ENCODE measurements around the gene CCL21.
A peak's percentile ranks its signal among the peaks of the same experiment; 100 is the strongest.
"Not testable (repeated sequence)": the region's sequence is repeated elsewhere in the genome, so short reads cannot be mapped to it uniquely, and the experiment has no call there.

Gene CCL21

DNA sequence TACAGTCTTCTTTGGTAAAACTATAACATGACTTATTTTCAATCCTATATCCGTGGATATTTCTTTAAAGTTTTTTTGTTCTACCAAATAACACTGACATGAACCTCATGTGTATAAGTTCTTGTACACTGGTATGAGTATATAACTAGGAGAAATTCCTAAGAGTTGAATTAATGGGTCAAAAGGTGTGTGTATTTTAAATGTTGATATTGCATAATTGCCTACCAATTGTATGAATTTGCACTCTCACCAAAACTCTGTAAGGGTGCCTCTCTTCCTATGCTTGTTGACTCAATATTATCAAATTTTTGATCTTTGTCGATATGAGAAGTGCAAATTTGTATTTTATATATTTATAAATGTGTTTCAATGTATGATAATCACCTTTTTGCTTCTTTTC is 22.9 kb upstream of the CCL21 start:
- Histone ChIP-seq H3K27me3 (no peaks in the 10 kb centered on the region), H3K9ac (no peak overlapping the region), H4K20me1 (no peaks in the 10 kb centered on the region), H3K4me1 (no peaks in the 10 kb centered on the region), H3K9me3 (no peaks in the 10 kb centered on the region), H3K36me3 (no peaks in the 10 kb centered on the region), H3K4me2 (no peak overlapping the region), H3K4me3 (no peak overlapping the region), H3K27ac (no peak overlapping the region)
- TF ChIP-seq Cebpa-rat (IDR thresholded peaks at IDR 0.05), result no peak

DNA sequence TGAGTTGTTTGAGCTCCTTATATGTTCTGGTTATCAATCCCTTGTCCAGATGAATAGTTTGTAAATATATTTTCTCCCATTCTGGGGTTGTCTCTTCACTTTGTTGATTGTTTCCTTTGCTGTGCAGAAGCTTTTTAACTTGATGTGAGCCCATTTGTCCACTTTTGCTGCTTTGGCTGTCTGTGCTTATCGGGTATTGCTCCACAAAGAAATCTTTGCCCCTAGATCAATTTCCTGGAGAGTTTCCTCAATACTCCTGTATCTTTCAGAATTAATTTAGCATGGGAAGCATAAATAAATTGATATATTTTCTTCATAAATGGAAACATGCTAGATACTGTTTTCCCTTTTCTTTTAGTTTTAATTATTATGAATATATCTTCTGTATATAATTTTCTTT is 22.5 kb upstream of the CCL21 start:
- no peak overlapping the region for H3K9ac ChIP-seq
- H3K4me2 ChIP-seq, result no peak overlapping the region
- no peak overlapping the region for H3K4me3 ChIP-seq
- no peak overlapping the region for H3K27ac ChIP-seq
- no peaks in the 10 kb centered on the region for H3K36me3 ChIP-seq
- H4K20me1 ChIP-seq, result no peaks in the 10 kb centered on the region
- no peak for TF ChIP-seq Cebpa-rat (IDR thresholded peaks at IDR 0.05)
- no peaks in the 10 kb centered on the region for H3K9me3 ChIP-seq
- no peaks in the 10 kb centered on the region for H3K4me1 ChIP-seq
- H3K27me3 ChIP-seq, result no peaks in the 10 kb centered on the region

DNA sequence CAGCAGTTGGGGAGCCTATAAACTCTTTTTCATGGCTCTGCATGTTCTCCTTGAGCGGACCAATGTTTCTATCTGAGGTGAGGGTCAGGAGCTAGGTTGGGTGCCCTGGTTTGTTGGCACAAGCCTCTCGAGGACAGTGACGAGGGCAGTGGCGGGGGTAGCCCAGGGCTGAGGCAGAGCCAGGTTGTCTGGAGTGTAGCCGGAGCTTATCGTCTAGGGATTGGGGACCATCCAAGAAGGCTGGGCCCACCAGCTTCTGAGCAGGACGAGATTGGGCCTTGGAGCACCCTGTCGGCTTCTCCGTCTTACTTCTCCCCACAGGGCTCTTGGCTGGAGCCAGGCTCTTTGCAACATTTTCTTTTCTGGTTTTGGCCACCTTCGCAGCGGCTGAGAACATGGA is 13.2 kb upstream of the CCL21 start:
- Histone ChIP-seq H3K9me3 (no peaks in the 10 kb centered on the region), H4K20me1 (no peaks in the 10 kb centered on the region), H3K27ac (no peak overlapping the region), H3K36me3 (no peaks in the 10 kb centered on the region), H3K4me3 (no peak overlapping the region), H3K4me2 (no peak overlapping the region), H3K27me3 (no peaks in the 10 kb centered on the region), H3K4me1 (peaks cover 2% of the 10 kb centered on the region), H3K9ac (no peak overlapping the region)
- TF ChIP-seq Cebpa-rat (IDR thresholded peaks at IDR 0.05), result no peak

DNA sequence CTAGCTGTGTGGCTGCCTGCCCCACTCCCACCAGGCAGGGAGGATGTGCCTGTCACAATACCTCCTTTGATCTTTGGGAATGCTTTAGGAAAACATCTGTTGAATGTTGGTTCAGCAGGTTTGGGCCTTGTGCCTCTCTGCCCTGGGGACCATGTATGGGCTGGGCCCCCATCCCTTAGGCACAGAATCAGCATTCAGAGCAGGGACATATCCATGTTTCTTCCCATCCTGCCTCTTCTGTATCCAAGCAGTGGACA is 9.8 kb upstream of the CCL21 start:
- not testable (repeated sequence) for H3K4me1 ChIP-seq, H4K20me1 ChIP-seq, H3K9ac ChIP-seq, H3K27me3 ChIP-seq, H3K4me3 ChIP-seq, H3K36me3 ChIP-seq, H3K9me3 ChIP-seq, H3K27ac ChIP-seq, H3K4me2 ChIP-seq

DNA sequence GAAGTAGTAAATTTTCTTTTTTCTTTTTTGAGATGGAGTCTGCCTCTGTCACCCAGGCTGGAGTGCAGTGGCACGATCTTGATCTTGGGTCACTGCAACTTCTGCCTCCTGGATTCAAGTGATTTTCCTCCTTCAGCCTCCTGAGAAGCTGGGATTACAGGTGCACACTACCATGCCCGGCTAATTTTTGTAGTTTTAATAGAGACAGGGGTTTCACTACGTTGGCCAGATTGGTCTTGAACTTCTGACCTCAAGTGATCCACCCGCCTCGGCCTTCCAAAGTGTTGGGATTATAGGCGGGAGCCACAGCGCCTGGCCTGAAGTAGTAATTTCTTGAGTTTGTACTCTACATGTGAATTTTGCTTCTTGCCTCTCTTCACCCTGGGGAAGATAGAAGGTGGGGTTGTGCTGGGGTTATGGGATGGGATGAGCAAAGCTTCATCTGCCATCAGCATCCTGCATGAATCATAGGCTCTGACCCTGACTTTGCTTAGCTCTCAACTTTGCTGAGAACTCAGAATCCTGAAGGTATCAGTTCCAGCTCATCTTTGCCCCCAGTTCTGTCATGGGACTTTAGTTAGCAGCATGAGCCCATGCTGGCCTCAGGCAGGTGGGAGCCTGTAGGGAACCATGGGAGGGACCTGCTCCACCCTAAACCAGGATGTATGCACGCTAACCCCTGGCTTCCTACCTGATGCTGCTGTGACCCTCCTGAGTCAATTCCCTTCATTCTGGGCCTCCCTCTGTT is 9.3 kb upstream of the CCL21 start:
- Histone ChIP-seq H3K9me3 (no peaks in the 10 kb centered on the region), H4K20me1 (no peaks in the 10 kb centered on the region), H3K4me1 (peaks cover 7% of the 10 kb centered on the region), H3K4me2 (no peak overlapping the region), H3K36me3 (no peaks in the 10 kb centered on the region), H3K27ac (no peak overlapping the region), H3K9ac (no peak overlapping the region), H3K27me3 (no peaks in the 10 kb centered on the region), H3K4me3 (no peak overlapping the region)
- TF ChIP-seq Cebpa-rat (IDR thresholded peaks at IDR 0.05), result no peak

DNA sequence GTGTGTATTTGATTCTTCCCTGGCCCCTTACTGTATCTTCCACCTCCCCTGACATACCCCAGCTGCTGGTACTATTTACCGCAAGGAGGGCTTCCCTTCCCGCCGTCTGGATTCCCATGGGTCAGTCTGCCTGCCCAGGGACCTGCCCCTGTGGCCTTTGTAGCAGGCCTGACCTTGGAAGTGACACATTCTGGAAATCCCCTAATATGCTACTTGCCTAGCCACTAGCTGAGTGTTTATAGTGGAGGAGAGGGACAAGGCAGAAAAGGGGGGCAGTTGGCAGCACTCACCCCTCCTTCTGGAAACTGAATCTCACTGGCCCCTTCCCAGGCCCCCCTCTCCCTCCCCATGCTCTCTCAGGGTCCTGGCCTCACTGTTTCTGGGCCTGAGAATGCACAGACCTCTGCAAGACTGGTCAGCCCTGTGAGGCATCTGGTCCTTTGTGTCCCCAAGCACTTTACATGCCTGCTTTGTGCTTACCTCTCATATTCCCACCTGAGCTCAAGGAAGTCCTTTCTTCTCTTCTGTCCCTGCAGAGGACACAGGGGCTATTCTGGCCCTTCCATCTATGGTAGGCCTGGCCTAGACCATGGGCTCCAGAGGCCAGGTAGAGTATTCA is 8.2 kb upstream of the CCL21 start:
- Histone ChIP-seq H3K9me3 (no peaks in the 10 kb centered on the region), H4K20me1 (no peaks in the 10 kb centered on the region), H3K9ac (no peak overlapping the region), H3K4me1 (peaks cover 7% of the 10 kb centered on the region), H3K27me3 (no peaks in the 10 kb centered on the region), H3K4me2 (0 out of 2 replicates have a peak overlapping the region, but pooled peaks have one; percentile 30), H3K36me3 (no peaks in the 10 kb centered on the region), H3K4me3 (no peak overlapping the region), H3K27ac (no peak overlapping the region)
- no peak for TF ChIP-seq Cebpa-rat (IDR thresholded peaks at IDR 0.05)

DNA sequence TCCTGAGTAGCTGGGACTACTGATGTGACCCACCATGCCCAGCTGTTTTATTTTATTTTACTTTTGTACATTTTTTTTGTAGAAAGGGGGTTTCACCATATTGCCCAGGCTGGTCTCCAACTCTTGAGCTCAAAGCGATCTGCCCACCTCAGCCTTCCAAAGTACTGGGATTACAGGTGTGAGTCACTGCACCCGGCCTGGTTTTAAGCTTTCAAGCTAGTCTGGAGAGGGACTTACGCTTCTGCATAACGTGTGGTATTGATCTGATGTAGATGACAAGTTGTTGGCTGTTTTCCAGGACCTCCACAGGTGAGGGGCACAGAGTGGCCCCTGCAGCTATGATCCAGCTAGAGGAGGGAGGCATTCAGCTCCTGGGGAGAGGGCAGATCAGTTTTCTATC is 6.8 kb upstream of the CCL21 start:
- TF ChIP-seq Cebpa-rat (IDR thresholded peaks at IDR 0.05), result no peak
- no peaks in the 10 kb centered on the region for H3K9me3 ChIP-seq
- no peaks in the 10 kb centered on the region for H3K36me3 ChIP-seq
- H3K27ac ChIP-seq, result no peak overlapping the region
- H3K4me3 ChIP-seq, result no peak overlapping the region
- H3K27me3 ChIP-seq, result no peaks in the 10 kb centered on the region
- H3K9ac ChIP-seq, result no peak overlapping the region
- H3K4me2 ChIP-seq, result no peak overlapping the region
- H3K4me1 ChIP-seq, result peaks cover 7% of the 10 kb centered on the region
- H4K20me1 ChIP-seq, result no peaks in the 10 kb centered on the region

DNA sequence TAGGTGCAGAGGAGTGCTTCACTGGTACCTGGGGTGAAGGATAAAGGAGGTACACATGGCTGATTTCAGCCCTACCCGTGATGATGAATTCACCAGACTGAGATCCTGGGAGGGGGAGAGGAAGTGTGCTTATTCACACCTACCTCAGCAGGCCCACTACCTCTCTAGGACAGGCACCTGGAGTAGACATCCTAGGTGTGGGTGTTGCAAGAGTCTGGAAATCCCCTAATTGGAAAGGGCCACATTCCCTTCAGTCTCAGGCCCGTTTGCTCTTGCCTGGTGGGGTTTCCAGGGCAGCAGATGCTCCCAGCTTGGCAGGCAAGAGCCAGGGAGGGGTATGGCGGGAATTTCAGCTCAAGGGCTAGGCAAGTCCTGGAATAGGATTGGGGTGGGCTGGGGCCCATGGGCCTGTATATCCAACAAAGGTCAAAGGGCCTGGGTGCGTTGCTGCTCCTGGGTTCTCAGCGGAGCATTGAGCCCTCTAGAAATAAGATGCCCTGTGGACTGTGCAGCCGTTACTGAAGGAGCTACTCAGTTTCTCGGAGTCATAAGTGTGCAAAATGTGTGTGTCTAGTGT is 5.8 kb upstream of the CCL21 start:
- no peak overlapping the region for H3K9ac ChIP-seq
- H3K27me3 ChIP-seq, result no peaks in the 10 kb centered on the region
- no peak for TF ChIP-seq Cebpa-rat (IDR thresholded peaks at IDR 0.05)
- H3K36me3 ChIP-seq, result no peaks in the 10 kb centered on the region
- H3K27ac ChIP-seq, result no peak overlapping the region
- no peaks in the 10 kb centered on the region for H4K20me1 ChIP-seq
- H3K9me3 ChIP-seq, result no peaks in the 10 kb centered on the region
- H3K4me1 ChIP-seq, result peaks cover 7% of the 10 kb centered on the region
- H3K4me2 ChIP-seq, result no peak overlapping the region
- no peak overlapping the region for H3K4me3 ChIP-seq

DNA sequence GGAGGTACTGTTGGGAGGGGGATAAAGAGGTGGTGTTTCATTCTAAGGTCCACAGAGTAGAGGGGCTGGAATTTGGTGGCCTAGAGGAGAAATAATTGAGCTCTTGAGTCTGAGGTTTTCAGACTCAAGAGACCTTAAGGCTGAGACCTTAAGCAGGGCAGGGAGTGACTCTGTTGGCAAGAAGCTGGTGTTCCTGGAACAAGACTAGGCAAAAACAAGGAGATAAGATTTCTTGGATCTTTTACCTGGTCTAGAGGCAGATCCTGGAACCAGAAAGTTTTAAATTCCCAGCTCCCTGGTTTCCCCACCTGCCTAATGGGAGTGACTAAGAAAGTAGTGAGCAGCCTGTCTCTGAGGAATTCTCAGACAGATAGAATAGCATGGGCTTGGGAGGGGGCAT is 4.1 kb upstream of the CCL21 start:
- TF ChIP-seq Cebpa-rat (IDR thresholded peaks at IDR 0.05), result no peak
- H3K9ac ChIP-seq, result no peak overlapping the region

DNA sequence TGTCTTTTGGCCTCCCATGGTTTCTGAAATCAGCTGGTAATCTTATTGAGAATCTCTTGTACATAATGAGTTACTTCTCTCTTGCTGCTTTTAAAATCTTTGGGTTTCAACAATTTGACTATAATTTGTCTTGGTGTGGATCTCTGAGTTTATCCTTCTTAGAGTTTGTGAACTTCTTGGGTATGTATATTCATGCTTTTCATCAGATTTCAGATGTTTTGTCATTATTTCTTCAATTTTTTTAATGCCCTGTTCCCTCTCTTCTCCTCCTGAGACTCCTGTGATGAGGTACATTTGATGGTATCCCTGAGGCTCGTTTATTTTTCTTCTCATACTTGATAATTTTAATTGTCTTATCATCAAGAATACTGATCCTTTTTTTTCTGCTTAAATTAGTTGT is 2.2 kb upstream of the CCL21 start:
- no peak overlapping the region for H3K27ac ChIP-seq
- H3K27me3 ChIP-seq, result no peaks in the 10 kb centered on the region
- H3K9me3 ChIP-seq, result no peaks in the 10 kb centered on the region
- TF ChIP-seq Cebpa-rat (IDR thresholded peaks at IDR 0.05), result no peak
- no peak overlapping the region for H3K4me2 ChIP-seq
- peaks cover 5% of the 10 kb centered on the region; the same call in 1 of the 2 replicates for H3K4me1 ChIP-seq
- H3K36me3 ChIP-seq, result no peaks in the 10 kb centered on the region
- H3K9ac ChIP-seq, result no peak overlapping the region
- no peak overlapping the region for H3K4me3 ChIP-seq
- no peaks in the 10 kb centered on the region for H4K20me1 ChIP-seq

More for the DNA sequence above, 4.1 kb upstream of the CCL21 start:
- Histone ChIP-seq H3K9me3 (no peaks in the 10 kb centered on the region), H3K27ac (no peak overlapping the region), H3K4me2 (no peak overlapping the region), H3K4me1 (peaks cover 12% of the 10 kb centered on the region), H3K36me3 (no peaks in the 10 kb centered on the region), H3K4me3 (no peak overlapping the region), H3K27me3 (no peaks in the 10 kb centered on the region), H4K20me1 (no peaks in the 10 kb centered on the region)

Data from BLaER1 (cell line).